Measurements from ENCODE around the gene PTPN18. TPM values are rescaled to one million over a fixed set of nuclear protein-coding genes. Genes with fewer than 3 reads are reported as not detected.

PTPN18 gene
- total RNA-seq, 1 donor from 2014 or later, result 78.5 TPM

- peaks cover 6% of the 10 kb centered on the region for H3K27me3 Mint-ChIP-seq (ENCODE audit: unreplicated experiment)
- DNase-seq, result no peak
- peaks cover 10% of the 10 kb centered on the region for H3K36me3 Mint-ChIP-seq (ENCODE audit: unreplicated experiment)
Measured at GRCh38 chr2:130345611-130346010, 10.2 kb upstream of the PTPN18 start.

GRCh38 chr2:130346041-130346740, 9.7 kb upstream of the PTPN18 start:
- Mint-ChIP-seq H3K27ac (ENCODE audit: unreplicated experiment) (peak overlapping the region; percentile 36), H3K9me3 (ENCODE audit: unreplicated experiment) (peaks cover 7% of the 10 kb centered on the region), H3K4me3 (ENCODE audit: unreplicated experiment) (peak overlapping the region; percentile 25), H3K27me3 (ENCODE audit: unreplicated experiment) (peaks cover 6% of the 10 kb centered on the region), H3K36me3 (ENCODE audit: unreplicated experiment) (peaks cover 8% of the 10 kb centered on the region), H3K4me1 (ENCODE audit: low read depth, unreplicated experiment) (peaks cover 9% of the 10 kb centered on the region)
- no peak for TF ChIP-seq CTCF (IDR thresholded peaks at IDR 0.05; ENCODE audit: partially characterized antibody, unreplicated experiment)
- no peak for DNase-seq

More at GRCh38 chr2:130345611-130346010, 10.2 kb upstream of the PTPN18 start:
- TF ChIP-seq CTCF (IDR thresholded peaks at IDR 0.05; ENCODE audit: partially characterized antibody, unreplicated experiment), result no peak
- Mint-ChIP-seq H3K9me3 (ENCODE audit: unreplicated experiment) (peaks cover 10% of the 10 kb centered on the region), H3K27ac (ENCODE audit: unreplicated experiment) (no peak overlapping the region), H3K4me1 (ENCODE audit: low read depth, unreplicated experiment) (peaks cover 9% of the 10 kb centered on the region), H3K4me3 (ENCODE audit: unreplicated experiment) (no peak overlapping the region)

GRCh38 chr2:130346741-130347066, 9.2 kb upstream of the PTPN18 start:
- peaks cover 6% of the 10 kb centered on the region for H3K9me3 Mint-ChIP-seq (ENCODE audit: unreplicated experiment)
- peaks cover 5% of the 10 kb centered on the region for H3K36me3 Mint-ChIP-seq (ENCODE audit: unreplicated experiment)
- no peak overlapping the region for H3K4me3 Mint-ChIP-seq (ENCODE audit: unreplicated experiment)
- H3K27me3 Mint-ChIP-seq (ENCODE audit: unreplicated experiment), result peaks cover 8% of the 10 kb centered on the region
- DNase-seq, result no peak
- no peak overlapping the region for H3K27ac Mint-ChIP-seq (ENCODE audit: unreplicated experiment)
- peaks cover 10% of the 10 kb centered on the region for H3K4me1 Mint-ChIP-seq (ENCODE audit: low read depth, unreplicated experiment)
- no peak for TF ChIP-seq CTCF (IDR thresholded peaks at IDR 0.05; ENCODE audit: partially characterized antibody, unreplicated experiment)

- H3K9me3 Mint-ChIP-seq (ENCODE audit: unreplicated experiment), result peaks cover 7% of the 10 kb centered on the region
- peaks cover 5% of the 10 kb centered on the region for H3K36me3 Mint-ChIP-seq (ENCODE audit: unreplicated experiment)
- no peak overlapping the region for H3K27ac Mint-ChIP-seq (ENCODE audit: unreplicated experiment)
- peaks cover 16% of the 10 kb centered on the region for H3K4me1 Mint-ChIP-seq (ENCODE audit: low read depth, unreplicated experiment)
- H3K27me3 Mint-ChIP-seq (ENCODE audit: unreplicated experiment), result peaks cover 10% of the 10 kb centered on the region
- H3K4me3 Mint-ChIP-seq (ENCODE audit: unreplicated experiment), result no peak overlapping the region
- no peak for TF ChIP-seq CTCF (IDR thresholded peaks at IDR 0.05; ENCODE audit: partially characterized antibody, unreplicated experiment)
- DNase-seq, result no peak
Measured at GRCh38 chr2:130347220-130347925, 8.5 kb upstream of the PTPN18 start.

GRCh38 chr2:130349174-130349573, 6.7 kb upstream of the PTPN18 start:
- peaks cover 19% of the 10 kb centered on the region for H3K27me3 Mint-ChIP-seq (ENCODE audit: unreplicated experiment)
- H3K4me3 Mint-ChIP-seq (ENCODE audit: unreplicated experiment), result no peak overlapping the region
- H3K27ac Mint-ChIP-seq (ENCODE audit: unreplicated experiment), result no peak overlapping the region
- H3K36me3 Mint-ChIP-seq (ENCODE audit: unreplicated experiment), result peaks cover 5% of the 10 kb centered on the region
- no peak for TF ChIP-seq CTCF (IDR thresholded peaks at IDR 0.05; ENCODE audit: partially characterized antibody, unreplicated experiment)
- H3K9me3 Mint-ChIP-seq (ENCODE audit: unreplicated experiment), result peaks cover 18% of the 10 kb centered on the region
- DNase-seq, result no peak
- H3K4me1 Mint-ChIP-seq (ENCODE audit: low read depth, unreplicated experiment), result peaks cover 28% of the 10 kb centered on the region

Data from glutamatergic neuron (in vitro differentiated cells).